ENCODE data around the gene ARHGAP19.
"Not testable (repeated sequence)": the region's sequence is repeated elsewhere in the genome, so short reads cannot be mapped to it uniquely, and the experiment has no call there.

The ARHGAP19 gene

GRCh38 chr10:97279121-97279815, 13.2 kb downstream of the ARHGAP19 start:
- no peak for DNase-seq

DNA sequence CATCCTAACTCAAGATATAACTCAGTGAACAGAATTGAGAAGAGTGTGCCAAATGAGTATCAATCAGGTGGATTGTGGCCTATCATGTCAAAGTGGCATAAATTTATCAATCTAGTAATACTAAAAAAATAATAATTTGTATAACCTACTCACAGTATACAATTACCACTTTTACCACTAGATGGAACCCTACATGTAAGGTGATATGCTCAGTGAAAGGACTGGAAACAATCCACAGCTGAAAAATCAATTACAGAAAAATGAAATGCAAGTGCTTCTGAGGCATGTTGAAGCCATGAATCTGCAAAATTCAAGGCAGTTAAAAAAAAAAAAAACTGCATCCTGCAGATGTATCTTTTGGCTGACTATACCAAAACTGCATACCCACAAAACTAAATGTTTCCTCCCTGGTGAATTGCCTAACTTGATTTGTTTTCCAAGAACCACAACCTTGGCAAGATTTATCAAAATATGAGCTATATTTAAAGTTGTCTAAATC, 13.9 kb downstream of the ARHGAP19 start:
- DNase-seq = no peak

DNA sequence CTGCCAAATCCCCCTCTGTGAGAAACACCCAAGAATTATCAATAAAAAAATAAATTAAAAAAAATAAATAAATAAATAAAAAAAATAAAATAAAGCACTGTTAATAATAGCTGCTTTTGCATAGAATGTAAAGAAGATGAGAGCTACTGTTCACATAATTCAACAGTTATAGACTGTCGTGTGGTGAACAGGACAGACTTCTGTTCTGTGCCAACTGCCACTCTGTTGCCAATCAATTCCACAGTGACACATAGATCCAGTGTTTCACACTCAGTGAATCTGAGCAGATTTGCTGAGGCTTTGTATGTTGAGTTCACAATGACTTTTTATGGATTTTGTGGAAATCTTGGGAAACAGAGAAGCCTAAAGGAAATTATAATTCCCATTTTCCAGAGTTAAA, 14.9 kb downstream of the ARHGAP19 start:
- no peak for DNase-seq

DNA sequence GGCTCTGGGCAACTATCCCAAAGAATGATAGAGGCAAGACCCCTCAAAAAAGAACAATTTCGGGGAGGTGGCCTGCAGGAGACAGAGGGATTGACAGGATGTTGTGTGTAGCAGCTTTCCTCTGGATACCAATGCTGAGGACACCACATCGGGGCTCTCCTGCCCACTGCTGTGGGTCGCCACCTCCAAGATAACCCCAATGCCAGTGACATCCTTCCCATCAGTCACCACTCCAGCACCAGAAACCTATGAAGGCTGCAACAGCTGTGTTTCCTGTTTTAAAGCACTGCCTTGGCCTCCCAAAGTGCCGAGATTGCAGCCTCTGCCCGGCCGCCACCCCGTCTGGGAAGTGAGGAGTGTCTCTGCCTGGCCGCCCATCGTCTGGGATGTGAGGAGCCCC, 17.6 kb downstream of the ARHGAP19 start:
- no peak for DNase-seq

GRCh38 chr10:97273700-97274099, 18.7 kb downstream of the ARHGAP19 start:
- DNase-seq = no peak

- DNase-seq = no peak
These were observed 21.8 kb downstream of the ARHGAP19 start for GRCh38 chr10:97270523-97271154.

DNA sequence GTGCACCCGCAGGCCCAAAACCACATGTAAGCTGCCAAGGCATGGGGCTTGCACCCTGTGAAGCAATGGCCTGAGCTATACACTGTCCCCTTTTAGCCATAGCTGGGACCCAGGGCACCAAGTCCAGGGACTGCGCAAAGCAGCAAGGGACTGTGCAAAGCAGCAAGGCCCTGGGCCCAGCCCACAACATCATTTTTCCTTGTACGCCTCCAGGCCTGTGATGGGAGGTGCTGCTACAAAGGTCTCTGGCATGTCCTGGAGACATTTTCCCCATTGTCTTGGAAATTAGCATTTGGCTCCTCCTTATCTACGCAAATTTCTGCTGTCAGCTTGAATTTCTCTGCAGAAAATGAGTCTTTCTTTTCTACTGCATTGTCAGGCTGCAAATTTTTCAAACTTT, 24.8 kb downstream of the ARHGAP19 start:
- DNase-seq = no peak

DNA sequence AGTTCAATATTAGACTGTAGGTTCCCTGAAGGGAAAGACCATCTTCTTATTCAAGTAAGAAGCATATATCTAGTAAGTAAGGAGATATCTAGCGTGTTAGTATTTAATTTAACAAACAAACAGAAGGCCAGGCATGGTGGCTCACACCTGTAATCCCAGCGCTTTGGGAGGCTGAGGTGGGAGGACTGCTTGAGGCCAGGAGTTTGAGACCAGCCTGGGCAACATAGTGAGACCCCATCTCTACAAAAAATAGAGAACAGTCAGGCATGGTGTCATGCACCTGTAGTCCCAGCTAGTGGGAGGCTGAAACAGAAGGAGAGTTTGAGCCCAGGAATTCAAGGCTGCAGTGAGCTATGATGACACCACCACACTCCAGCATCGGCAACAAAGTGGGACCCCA, 27.3 kb downstream of the ARHGAP19 start:
- DNase-seq = not testable (repeated sequence)

DNA sequence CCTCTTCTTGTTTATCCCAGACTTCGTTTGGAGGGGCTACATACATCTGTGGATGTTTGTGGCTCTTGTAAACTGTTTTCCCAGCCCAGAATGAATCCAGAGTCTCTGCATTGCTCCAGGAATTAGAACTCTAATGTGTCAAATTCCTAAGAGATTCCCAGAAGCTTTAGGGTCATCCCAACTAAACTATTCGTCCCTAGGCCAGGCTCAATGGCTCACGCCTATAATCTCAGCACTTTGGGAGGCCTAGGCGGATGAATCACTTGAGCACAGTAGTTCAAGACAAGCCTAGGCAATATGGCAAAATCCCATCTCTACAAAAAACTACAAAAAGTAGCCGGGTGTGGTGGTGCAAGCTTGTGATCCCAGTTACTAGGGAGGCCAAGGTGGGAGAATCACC, 28.5 kb downstream of the ARHGAP19 start:
- DNase-seq = no peak

- no peak for DNase-seq
These were observed 30.8 kb downstream of the ARHGAP19 start for GRCh38 chr10:97261656-97262055.

DNA sequence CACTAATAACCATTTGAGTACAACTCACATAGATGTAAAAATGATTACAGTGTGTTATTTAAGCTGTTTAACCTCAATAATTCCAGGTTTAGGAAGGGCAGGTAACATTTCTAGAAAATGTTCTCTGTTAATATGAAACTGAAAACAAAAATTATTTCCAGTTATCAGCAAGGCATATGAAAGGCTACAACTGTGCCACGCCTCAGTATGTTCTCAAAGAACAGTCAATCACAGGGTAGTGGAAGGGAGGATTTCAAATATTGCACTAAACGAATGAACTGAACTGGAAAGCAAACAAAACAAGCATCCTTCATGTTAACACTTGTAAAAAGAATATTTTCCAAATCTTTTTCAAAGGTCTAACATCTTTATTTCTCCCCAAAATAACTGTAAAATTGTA, 31.3 kb downstream of the ARHGAP19 start:
- DNase-seq = no peak

GRCh38 chr10:97259119-97259518, 33.3 kb downstream of the ARHGAP19 start:
- DNase-seq = no peak

- no peak for DNase-seq
These were observed 36.1 kb downstream of the ARHGAP19 start for GRCh38 chr10:97256356-97256755.

- no peak for DNase-seq
These were observed 36.7 kb downstream of the ARHGAP19 start for GRCh38 chr10:97255512-97256293.

DNA sequence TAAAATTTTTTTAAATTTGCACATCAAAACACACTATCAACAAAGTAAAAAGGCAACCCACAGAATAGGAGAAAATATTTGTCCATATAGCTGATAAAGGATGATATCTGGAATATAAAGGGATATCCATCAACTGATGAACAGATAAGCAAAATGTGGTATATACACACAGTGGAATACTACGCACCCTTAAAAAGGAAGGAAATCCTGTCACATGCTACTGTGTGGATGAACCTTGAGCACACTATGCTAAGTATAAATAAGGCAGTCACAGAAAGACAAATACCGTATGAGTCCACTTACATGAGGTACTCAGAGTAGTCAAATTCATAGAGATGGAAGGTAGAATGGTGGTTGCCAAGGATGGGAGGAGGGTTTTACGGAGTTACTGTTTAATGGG, 37.7 kb downstream of the ARHGAP19 start:
- DNase-seq = no peak

DNA sequence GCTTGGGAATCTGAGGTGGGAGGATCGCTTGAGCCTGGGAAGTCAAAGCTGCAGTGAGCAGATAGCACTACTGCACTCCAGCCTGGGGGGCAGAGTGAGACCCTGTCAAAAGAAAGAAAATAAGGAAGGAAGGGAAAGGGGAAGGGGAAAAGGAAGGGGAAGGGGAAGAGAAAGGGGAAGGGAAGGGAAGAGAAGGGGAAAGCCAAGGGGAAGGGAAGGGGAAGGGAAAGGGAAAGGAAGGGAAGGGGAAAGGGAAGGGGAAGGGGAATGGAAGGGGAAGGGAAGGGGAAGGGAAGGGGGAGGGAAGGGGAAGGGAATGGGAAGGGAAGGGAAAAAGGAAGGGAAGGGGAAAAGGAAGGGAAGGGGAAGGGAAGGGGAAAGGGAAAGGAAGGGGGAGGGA, 41.5 kb downstream of the ARHGAP19 start:
- no peak for DNase-seq

DNA sequence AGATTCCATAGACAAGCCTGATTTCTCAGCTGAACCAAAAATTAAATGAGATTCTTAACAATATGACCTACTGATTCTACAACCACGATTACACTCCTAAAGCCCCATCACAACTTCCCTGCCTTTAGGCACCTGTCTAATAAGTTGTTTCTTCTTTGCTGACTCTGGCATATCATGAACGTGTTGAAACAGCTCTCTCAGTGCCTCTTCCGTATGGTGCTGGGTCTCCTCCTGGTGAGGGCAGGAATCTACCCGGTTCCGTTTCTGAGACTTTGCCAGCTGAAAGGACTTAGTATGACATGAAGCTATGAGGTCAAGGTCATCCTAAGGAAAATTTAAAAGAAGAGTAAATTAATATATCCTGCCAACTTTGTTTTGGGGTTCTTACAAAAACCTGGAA, 48.6 kb downstream of the ARHGAP19 start:
- DNase-seq = no peak

GRCh38 chr10:97238855-97239254, 53.6 kb downstream of the ARHGAP19 start:
- no peak for DNase-seq

- DNase-seq = no peak
These were observed 57.1 kb downstream of the ARHGAP19 start for GRCh38 chr10:97235353-97235752.

GRCh38 chr10:97234400-97234799, 58.0 kb downstream of the ARHGAP19 start:
- no peak for DNase-seq

DNA sequence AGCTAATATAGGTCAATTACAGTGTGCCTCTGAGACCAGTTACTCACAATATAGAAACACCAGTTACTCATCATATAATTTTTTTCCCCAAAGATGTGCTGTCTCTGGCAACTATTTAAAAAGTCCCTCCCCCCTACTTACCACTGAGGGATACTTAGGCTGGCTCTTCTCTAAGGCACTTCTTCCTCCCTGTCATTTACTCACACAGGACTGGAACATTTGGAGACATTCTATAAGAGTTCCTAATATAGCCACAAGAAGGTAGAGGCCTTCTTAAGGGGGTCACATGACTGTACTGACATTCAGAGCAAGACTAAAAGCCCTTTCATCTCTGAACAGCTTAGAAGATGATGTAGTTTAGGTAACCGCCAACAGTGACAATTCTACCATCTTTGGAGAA, 62.3 kb downstream of the ARHGAP19 start:
- no peak for DNase-seq

DNA sequence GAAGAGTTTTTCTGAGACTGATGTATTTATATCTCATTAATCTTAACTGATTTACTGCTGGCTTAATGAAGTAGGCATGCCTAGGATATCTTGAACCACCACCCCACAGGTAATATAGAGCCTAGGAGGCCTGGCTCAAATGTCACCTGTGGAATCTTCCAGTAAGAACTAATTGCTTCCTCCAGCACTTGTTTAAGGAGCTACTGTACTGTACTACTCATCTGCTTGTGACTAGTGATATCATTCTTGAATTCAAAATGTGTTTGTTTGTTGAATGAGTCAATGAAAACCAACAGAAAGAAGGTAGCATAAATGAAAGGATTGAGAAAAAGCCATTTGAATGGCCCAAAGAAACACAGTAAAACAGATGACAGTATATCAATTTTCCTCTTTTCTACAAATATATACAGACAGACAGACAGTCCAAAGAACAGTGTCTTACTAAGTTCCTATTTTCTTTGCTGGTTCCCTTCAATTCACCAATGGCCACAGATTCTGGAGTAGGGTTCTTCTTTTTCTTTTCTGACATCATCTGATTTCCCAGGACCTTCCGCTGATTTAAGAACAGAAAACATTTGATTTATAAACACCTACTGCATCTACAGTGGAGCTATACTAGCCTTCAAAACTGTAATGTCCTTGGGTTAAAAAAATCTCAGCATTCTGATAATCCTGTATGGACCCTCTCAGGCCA, 63.0 kb downstream of the ARHGAP19 start:
- no peak for DNase-seq

DNA sequence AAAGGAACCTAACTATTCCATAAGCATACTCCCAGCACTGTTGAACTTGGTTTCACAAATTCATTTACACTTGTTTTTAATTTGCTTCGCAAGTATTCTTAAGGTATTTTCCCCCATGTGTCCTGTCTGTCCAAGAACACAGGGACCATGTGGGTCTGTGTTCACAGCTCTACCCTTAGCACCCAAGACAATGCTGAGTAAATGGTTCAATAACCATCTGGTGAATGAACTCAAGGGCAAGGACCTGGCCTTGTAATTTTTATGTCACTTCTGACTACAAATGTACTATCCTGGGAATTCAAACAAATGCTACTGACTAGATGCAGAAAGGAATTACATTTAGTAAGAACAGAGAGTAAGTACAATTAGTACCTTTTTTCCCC, 63.7 kb downstream of the ARHGAP19 start:
- no peak for DNase-seq
